A549 (cell line): ENCODE results near the gene DNMT3B.

Source experiments
- CBX2 ChIP-seq: fragments of 200-600 bp; sonication (generic); IDR thresholded peaks from 2 replicates; pipeline ENCODE4 v1.6.1; 2016; ENCODE audit warnings: low read depth, mild to moderate bottlenecking, borderline replicate concordance
- JUN ChIP-seq, 2 experiments: fragments of >200 bp; sonication (Bioruptor Twin); formaldehyde crosslinking; IDR thresholded peaks; 2 replicates in 1 of 2; 3 replicates in 1 of 2; pipeline ENCODE4 v1.6.1; 2016 to 2017
- NFE2L2 ChIP-seq: fragments of 150-350 bp; conservative IDR thresholded peaks from 2 replicates; pipeline ENCODE4 v1.6.1; 2014; ENCODE audit warnings: low read length
- NR3C1 ChIP-seq: fragments of >200 bp; sonication (Bioruptor Twin); formaldehyde crosslinking; IDR thresholded peaks from 3 replicates; pipeline ENCODE4 v1.6.1; 2017
- POLR2A ChIP-seq: IDR thresholded peaks from 2 replicates; pipeline ENCODE4 v1.6.1; 2012; ENCODE audit warnings: mild to moderate bottlenecking, low read length
- ZNF302 ChIP-seq: fragments of 250-450 bp; sonication (Bioruptor Pico); IDR thresholded peaks from 2 replicates; pipeline ENCODE4 v1.9.0; 2021; ENCODE audit warnings: inconsistent platforms, mild to moderate bottlenecking, moderate library complexity
- ZSCAN20 ChIP-seq: fragments of 250-450 bp; sonication (Bioruptor Pico); IDR thresholded peaks from 2 replicates; pipeline ENCODE4 v1.8.0; 2022; ENCODE audit warnings: mild to moderate bottlenecking, moderate library complexity
- TF ChIP-seq, protein P1 (sequence below): IDR thresholded peaks from 2 replicates; pipeline ENCODE4 v1.6.1; 2012
- TF ChIP-seq, protein P2 (sequence below): fragments of >200 bp; sonication (Bioruptor Twin); formaldehyde crosslinking; IDR thresholded peaks from 3 replicates; pipeline ENCODE4 v1.5.1; 2016

DNA sequence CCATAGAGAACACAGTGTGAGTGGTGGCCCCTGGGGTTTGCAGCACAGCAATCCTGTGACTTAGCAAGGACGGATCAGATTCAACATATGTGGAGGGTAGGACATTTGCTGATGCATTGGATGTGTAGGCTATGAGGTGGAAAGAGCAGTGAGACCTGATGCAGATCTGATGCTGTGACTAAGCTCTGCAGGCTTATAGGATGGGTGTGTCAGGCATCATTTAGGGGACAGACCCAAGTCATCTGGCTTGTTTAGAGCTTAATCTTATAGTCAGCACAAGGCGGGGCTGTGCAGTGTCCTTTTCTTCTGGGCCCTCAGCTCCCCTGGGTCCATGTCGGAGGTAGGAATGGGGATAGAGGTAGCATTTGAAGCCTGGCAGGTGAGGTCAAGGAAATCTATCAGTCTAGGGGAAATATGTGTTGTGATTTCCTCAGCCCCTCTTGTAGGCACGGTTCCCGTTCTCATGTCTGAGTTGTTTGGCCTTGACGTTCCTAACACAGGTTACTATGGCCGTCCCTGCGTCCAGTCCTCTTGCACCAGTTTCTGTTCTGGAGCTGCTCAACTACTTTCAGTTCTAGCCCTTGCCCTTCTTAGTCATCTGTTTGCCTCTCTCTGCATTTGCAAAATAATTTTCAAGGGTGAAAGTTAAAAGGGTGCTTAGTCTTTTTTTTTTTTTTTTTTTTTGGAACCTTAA is 42.0 kb downstream of the DNMT3B start:
- TF ChIP-seq, protein P1, sequence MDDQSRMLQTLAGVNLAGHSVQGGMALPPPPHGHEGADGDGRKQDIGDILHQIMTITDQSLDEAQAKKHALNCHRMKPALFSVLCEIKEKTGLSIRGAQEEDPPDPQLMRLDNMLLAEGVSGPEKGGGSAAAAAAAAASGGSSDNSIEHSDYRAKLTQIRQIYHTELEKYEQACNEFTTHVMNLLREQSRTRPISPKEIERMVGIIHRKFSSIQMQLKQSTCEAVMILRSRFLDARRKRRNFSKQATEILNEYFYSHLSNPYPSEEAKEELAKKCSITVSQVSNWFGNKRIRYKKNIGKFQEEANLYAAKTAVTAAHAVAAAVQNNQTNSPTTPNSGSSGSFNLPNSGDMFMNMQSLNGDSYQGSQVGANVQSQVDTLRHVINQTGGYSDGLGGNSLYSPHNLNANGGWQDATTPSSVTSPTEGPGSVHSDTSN = no peak
- TF ChIP-seq NFE2L2 = no peak
- no peak for TF ChIP-seq ZNF302 (CRISPR knock-in tag)
- TF ChIP-seq, protein P2, sequence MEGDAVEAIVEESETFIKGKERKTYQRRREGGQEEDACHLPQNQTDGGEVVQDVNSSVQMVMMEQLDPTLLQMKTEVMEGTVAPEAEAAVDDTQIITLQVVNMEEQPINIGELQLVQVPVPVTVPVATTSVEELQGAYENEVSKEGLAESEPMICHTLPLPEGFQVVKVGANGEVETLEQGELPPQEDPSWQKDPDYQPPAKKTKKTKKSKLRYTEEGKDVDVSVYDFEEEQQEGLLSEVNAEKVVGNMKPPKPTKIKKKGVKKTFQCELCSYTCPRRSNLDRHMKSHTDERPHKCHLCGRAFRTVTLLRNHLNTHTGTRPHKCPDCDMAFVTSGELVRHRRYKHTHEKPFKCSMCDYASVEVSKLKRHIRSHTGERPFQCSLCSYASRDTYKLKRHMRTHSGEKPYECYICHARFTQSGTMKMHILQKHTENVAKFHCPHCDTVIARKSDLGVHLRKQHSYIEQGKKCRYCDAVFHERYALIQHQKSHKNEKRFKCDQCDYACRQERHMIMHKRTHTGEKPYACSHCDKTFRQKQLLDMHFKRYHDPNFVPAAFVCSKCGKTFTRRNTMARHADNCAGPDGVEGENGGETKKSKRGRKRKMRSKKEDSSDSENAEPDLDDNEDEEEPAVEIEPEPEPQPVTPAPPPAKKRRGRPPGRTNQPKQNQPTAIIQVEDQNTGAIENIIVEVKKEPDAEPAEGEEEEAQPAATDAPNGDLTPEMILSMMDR = no peak
- no peak for TF ChIP-seq POLR2A
- no peak for TF ChIP-seq NR3C1
- no peak for TF ChIP-seq JUN (IDR thresholded peaks at IDR 0.05)
- no peak for TF ChIP-seq CBX2
- no peak for TF ChIP-seq ZSCAN20 (CRISPR knock-in tag)
